Stimulated activated CD8-positive, alpha-beta memory T cell treated with anti-CD3 and anti-CD28 coated beads, Interleukin-7, amount 100 ng/mL, for 24 hours (primary cell): Measurements from ENCODE around the gene CFAP74.
"Not testable (repeated sequence)": the region's sequence is repeated elsewhere in the genome, so short reads cannot be mapped to it uniquely, and the experiment has no call there.

Source experiments
- DNase-seq: peaks from one replicate; pipeline ENCODE4 v3.0.0-alpha.2; 2020; ENCODE audit warnings: low read depth

Gene CFAP74

DNA sequence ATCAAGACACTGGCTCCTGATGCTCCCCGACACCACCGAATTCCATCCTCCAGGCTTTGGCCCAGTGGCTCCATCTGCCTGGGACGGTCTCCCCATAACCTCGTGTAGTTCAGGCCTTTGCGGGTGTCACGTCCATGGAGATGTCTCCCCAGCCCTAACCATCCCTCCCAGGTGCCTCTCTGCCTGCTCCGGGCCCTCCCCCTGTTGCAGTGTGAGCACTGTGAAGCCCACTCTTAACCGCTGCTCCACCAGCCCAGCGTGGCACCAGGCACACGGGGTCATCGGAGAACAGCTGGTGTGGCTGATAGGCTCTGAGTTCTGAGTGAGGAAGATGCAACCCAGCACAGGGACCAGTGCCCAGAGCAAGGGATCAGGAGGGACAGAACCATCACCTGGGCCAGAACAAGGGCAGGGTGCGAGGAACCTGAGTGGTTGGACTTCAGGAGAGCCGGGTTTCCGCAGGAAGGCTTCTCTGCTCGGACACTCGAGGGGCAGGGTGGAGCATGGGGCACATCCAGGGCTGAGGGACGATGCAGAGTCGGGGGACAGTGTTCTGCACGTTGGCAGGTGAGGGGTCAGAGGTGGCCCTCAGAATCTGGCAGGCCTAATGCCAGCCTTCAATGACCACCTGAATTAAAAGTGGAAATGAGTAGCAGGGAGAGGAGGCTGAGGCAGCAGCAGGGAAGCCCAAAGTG, 110.1 kb downstream of the CFAP74 start:
- DNase-seq, result no peak

DNA sequence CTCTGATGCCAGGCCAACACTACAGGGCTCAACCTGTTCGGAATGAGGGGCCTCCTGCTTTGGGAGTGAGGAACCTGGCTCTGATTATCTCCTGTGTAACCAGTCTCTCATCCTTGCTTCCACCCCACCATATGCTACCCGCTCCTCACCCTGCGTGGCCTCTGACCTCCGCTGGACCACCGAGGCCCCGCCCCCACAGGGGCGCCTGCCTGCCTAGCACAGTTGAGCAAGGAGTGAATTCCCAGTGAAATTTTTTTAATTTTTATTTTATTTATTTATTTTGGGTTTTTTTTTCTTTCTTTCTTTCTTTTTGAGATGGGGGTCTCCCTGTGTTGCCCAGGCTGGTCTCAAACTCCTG, 110.8 kb downstream of the CFAP74 start:
- no peak for DNase-seq

DNA sequence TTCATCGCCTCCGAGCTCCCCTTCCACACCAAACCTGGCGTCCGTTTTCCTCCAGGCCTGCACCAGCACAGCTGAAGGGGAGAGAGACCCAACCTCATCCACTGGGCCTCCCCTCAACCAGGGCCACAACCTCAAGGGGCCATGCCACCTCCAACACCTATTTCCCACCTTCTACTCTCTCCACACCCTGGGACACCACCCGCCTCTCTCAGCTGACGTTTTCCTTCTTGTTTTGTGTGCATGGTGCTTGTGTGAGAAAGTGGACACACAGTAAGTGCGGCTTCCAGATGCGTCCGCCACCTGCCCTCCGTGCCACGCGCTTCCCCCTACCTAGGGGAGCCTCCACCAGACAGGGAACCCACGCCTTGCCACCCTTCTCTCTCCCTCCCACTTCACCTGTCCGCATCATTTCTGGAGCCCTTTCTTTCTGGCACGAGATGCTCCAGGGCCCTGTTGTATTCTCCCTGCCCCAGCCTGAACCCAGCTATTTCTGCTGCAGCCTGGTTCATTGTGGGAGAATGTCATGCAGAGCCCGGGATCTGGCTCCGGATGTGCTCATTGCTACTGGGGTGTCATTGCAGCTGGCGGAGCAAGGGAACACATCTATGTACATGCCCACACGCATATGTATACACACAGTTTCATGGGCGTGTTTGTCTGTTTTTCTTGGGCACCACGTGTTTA, 111.4 kb downstream of the CFAP74 start:
- no peak for DNase-seq

GRCh38 chr1:1891349-1892078, 112.1 kb downstream of the CFAP74 start:
- peak; percentile 43 for DNase-seq

- DNase-seq, result peak; percentile 68
Observed at GRCh38 chr1:1890506-1891348, 112.9 kb downstream of the CFAP74 start, which contains the start of gene GNB1. Gene GNB1, minus strand, starts transcription at chr1:1891087. Its CDS starts 65,634 bp downstream, at chr1:1825453.

DNA sequence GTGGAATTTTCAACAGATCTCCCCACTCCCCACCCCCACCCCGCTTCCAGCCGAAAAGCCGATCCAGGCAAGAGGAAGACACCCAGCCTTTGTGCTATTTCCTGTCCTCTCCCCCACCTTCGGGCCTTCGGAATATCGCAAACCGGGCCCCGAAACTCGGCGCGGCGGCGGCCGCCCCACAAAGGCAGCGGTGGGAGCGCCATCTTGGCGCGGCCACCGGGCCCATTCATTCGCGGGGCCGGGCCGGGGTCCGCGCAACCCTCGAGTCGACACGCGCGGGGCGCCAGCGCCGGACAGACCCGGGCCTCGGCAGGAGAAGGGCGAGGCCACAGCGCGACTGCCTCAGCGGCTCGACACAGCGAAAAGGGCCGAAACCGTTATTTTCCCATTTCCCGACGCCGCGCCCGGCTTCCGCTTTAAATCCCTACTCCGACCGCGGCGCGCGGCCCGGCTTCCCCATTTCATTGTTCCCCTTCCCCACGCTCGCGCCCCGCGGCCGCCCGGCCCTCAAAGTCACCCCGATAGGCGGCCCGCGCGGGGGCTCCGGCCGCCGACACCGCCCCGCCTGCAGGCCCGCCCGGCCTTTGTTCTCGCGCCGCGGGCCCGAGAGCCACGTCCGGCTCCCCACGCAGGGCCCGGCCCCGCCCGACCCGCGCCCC, 113.6 kb downstream of the CFAP74 start:
- DNase-seq, result no peak

GRCh38 chr1:1889090-1889750, 114.4 kb downstream of the CFAP74 start:
- no peak for DNase-seq

DNA sequence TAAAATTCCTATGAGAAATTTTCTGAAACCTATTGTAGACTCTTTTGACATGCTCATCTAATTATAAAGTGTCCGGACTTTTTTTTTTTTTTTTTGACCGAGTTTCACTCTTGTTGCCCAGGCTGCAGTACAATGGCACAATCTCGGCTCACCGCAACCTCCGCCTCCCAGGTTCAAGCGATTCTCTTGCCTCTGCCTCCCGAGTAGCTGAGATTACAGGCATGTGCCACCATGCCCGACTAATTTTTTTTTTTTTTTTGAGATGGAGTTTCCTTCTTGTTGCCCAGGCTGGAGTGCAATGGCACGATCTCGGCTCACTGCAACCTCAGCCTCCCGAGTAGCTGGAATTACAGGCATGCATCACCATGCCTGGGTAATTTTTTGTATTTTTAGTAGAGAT, 119.7 kb downstream of the CFAP74 start:
- not testable (repeated sequence) for DNase-seq

- no peak for DNase-seq
Observed at GRCh38 chr1:1883092-1883873, 120.3 kb downstream of the CFAP74 start.

GRCh38 chr1:1881727-1882126, 121.9 kb downstream of the CFAP74 start:
- no peak for DNase-seq

DNA sequence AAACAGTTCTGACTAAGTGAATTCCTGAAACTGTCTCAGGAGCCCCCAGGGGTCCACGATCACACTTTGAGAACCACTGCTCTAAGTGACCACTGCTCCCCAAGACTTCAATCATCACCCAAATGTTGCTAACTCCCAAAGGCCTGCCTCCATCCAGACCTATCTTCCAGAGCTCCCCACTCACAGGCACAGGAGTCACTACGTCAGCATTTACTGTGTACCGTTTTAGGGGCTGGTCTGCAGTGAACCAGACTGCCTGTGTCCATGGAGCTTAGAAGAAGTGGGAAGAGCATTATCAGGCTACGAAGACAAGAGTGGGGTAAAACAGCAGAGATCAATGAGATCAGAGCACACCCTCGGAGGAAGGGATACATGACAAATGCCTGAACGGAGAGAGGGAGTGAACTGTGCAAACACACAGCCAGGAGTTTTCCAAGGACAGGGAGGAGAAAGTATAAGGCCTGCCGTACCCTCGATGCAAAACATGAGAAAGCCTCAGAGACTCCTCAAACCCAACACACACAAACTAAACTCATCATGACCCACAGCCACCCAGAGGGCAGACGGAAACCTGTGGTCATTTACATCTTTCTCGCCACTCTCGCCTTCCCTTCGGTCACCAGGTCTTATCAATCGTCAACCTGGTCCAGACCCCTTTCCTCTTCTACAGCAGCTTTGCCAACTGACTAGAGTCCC, 122.8 kb downstream of the CFAP74 start:
- no peak for DNase-seq

GRCh38 chr1:1879942-1880341, 123.6 kb downstream of the CFAP74 start:
- DNase-seq, result no peak

DNA sequence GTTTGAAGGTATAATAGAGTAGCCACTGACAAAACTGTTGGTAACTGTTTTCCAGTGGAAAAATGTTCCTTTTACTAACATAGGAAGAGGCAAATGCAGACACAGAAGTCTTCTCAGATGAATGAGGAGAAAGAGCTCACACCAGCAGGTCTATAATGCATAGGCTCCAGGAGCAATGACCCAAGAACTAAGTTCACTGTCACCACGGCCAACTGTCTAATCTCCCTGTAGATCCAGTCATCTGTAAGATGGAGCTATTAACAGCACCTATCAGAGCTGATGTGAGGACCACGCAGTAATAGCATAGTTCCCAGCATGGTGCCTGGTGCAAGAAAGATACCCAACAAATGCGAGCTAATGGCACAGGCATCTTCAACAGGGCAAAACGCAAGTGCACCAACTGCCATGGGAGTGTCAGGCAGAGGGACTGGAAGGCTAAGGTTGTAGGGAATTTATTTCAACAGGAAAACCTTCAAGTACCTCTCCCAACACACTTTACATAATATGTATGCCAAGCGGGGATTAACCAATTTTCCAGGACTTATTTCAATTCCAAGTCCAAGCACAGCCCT, 125.6 kb downstream of the CFAP74 start:
- DNase-seq, result no peak

- DNase-seq, result no peak
Observed at GRCh38 chr1:1876335-1876930, 127.2 kb downstream of the CFAP74 start.

DNA sequence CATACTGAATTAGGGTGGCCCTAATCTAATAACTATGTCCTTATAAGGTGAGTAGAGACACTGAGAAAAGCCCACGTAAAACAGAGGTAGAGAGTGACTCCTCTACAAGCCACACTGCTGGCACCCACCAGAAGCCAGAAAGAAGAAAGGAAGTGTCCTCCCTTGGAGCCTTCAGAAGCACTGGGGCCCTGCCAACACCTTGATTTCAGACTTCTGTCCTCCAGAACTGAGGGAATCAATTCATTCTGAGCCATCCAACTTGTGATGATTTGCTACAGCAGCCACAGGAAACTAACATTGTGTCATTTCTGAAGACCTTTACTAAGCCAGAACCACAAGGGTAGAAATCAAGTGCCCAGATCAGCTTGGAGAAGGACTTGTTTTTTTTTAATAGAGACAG, 127.7 kb downstream of the CFAP74 start:
- DNase-seq, result no peak

GRCh38 chr1:1874901-1875300, 128.7 kb downstream of the CFAP74 start:
- no peak for DNase-seq

GRCh38 chr1:1873186-1873585, 130.4 kb downstream of the CFAP74 start:
- no peak for DNase-seq

GRCh38 chr1:1872329-1872994, 131.1 kb downstream of the CFAP74 start:
- no peak for DNase-seq
